NCI-H2196 (cell line): ENCODE measurements around the gene DCLK2.

ENCODE experiments used
- DNase-seq: peaks from one replicate; lab custom pipeline; 2025; ENCODE audit not compliant: unreplicated experiment; lab: John Stamatoyannopoulos, UW

The DCLK2 gene

DNA sequence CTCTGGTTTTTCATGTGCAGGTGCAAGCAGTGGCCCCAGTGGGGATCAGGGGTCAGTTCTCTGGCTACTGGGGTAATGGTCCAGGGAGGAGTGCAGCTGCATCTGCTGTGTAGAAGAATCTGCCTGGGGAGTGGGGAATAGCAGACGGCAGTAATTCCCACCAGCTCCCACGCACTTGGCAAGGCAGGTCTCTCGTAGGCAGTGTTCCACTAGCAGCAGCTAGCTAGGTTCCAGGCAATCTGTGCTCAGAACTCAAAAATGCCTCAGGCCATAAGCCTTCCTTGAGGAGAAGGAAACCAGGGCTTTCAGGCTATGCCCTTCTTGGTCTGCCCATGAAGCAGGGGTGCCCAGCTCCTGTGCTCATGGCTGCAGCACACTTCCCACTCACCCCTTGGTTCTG is 38.8 kb downstream of the DCLK2 start:
- no peak for DNase-seq

DNA sequence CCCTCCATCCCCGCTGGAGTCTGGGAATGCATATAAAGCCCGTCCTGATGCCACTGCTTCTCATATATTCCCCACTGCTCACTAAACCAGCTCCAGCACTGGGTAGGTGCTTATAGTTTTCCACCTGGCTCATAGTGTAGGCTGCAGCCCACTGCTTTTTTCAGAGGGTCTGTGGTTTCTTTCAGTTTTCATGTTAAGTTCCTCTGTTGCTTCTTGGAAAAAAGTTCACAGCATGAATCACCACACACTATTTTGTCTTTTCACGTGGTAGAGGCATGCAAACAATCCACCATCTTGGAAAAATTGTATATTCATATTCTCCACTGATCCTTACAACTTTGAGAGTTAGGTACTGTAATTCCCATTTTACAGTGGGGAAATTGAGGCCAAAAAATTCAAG is 39.4 kb downstream of the DCLK2 start:
- DNase-seq = no peak

DNA sequence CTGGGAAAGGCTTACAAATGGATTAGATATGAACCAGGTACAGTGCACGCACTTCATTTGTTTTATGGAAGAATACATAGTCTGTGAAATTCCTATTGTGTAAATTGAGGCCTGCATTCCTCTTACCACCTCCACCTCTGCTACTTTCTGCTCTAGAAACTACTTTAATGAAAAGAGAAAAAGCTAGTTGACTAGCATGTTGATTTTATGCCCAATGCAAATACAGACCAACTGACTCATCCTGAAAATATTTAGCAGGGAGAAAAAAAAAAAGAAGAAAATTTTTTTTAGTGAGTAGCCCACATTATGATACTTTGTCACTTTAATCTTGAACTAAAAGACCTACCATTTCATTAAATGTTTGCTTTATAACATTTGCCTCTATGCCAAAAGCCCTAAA is 41.2 kb downstream of the DCLK2 start:
- no peak for DNase-seq

DNA sequence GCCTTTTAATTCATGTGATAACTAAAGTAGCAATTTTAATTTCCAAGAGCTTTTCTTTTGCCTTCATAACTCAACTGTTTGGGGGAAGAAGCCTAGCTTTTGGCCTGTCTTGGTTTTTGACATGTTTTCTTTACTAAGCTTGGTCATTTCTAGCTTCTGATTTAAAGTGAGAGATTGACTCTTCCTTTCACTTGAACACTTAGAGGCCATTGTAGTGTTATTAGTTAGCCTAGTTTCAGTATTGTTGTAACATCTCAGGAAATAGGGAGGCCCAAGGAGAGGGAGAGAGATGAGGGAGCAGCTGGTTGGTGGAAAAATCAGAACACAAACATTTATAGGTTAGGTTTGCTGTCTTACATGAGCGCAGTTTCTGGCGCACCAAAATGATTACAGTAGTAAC is 44.8 kb downstream of the DCLK2 start:
- no peak for DNase-seq

DNA sequence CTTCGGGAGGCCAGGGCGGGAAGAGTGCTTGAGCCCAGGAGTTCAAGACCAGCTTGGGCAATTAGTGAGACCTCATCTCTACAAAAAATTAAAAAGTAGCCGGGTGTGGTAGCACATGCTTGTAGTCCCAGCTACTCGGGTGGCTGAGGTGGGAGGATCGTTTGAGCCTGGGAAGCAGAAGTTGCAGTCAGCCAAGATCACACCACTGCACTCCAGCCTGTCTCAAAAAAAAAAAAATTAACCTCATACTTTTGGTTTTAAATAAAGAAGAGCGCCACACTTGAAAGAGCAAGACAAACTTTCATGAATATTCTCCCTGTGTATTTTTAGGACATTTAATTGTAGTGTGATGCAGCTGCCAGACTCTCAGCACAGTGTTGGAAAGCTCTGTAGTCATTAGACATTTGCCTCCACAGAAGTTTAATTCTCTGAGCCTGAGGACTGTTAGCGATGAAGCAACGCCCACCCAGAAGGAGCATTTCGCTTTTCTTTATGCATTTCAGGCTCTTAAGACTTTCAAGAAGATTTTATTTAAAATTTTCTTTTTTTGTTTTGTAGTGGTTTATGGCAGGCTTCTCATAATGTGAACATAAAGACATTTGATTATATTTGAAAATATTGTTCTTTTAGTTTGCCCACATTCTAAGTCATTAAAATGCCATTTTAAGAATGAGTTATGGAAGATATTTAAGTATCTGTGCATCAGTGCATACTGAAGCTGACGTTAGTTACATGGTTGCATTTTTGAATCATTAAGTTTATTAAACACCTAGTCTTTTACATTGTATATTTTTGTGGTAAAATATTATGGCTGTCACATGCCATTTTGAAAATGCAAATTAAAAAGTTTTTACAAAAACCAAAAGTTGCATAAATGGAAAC is 45.8 kb downstream of the DCLK2 start:
- DNase-seq = no peak

DNA sequence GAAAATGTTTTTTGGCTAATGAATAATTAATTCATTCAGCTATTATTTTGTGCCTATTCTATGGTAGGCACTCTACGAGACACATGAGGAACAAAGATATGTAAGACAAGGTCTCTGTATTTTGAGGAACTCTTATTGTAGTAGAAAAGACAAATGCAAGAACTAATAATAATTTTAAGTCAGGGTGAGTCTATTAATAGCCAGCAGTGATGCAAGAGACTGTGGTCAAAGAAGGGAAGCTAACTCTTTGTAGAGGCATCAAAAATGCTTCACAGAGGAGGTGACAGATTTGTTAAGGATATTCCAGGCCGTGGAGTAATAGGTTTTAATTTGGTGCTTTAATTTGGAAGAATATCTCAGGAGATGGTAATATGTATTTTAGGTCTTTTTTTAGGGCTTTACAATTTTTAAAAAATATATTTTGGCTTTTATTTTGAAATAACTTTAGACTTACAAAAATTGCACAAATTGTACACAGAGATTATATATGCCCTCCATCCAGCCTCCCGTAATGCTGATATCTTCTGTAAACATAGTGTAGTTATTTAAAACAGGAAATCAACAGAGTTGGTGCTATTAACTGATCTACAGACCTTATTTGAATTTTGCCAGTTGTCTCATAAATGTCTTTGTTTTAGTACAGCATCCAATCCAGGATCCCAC is 48.1 kb downstream of the DCLK2 start:
- no peak for DNase-seq

DNA sequence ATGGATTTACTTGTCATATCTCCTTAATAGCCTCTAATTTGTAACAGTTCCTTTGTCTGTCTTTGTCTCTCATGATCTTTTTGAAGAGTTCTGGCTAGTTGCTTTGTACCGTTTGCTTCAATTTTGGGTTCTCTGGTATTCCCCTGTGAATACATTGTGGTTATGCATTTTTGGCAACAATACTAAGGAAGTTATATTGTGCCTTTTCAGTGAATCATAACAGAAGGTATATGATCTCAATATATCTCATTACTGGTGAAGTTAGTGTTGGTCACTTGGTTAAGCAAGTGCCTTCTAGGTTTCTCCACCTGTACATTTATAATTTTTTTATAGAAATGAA is 48.6 kb downstream of the DCLK2 start:
- no peak for DNase-seq

DNA sequence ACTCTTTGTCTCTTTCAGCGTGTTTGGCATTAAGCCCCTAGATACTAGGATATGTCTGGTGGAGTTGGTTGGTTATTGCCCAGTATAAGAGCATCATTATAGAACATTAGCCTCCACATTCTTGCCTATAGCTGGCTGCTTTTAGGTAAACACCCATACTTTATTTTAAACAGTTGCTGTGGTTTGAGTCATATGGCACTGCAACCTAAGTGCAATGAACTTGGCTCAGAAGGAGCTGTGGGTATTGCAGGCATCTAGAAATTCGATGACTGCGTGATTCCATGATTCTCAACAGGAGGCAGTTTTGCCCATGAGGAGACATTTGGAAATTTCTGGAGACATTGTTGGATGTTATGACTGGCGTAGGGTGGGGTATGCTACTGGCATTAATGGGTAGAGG is 49.5 kb downstream of the DCLK2 start:
- no peak for DNase-seq

DNA sequence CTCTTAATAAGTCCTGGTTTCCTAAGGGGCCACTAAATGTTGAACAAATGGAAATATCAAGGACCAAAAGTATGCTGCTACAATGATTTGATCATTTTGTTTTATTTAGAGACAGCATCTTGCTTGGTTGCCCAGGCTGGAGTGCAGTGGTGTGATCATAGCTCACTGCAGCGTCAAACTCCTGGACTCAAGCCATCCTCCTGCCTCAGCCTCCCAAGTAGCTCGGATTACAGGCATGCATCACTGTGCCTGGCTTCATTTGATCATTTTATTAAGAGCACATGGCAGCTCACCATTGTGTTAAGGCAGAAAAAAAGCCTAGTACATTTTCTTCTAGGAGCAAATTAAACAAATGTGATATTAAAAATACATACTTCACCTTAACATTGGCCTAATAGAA is 52.7 kb downstream of the DCLK2 start:
- no peak for DNase-seq

DNA sequence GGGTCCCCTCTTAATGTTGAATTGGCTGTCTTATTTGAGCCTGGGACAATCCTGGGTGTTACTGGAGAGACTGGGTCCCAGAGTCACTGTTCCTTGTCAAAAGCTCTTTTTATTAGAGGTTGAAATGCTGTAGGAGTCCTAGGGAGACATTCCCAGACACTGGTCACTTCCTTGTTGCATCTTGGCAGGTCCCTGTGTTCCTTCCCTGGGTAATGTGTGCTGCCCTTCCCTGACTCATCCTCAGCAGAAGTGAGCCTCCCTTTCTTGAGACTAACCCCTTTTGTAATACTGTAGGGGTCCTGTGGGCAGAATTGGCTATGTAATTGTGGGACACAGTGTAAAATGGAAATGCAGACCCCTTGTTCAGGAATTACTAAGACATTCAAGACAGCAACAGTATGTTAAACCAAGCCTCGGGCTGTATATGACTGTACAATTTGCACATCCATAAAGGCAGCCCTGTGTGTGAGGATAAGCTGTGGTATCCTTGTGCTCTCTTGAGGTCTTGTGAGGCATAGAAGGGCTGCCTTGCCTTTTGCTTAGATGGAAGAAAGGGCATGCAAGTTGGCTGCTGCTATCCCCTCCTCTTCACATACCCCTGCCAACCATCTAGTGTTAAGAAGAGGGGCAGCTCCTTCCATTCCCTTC is 53.5 kb downstream of the DCLK2 start:
- no peak for DNase-seq

DNA sequence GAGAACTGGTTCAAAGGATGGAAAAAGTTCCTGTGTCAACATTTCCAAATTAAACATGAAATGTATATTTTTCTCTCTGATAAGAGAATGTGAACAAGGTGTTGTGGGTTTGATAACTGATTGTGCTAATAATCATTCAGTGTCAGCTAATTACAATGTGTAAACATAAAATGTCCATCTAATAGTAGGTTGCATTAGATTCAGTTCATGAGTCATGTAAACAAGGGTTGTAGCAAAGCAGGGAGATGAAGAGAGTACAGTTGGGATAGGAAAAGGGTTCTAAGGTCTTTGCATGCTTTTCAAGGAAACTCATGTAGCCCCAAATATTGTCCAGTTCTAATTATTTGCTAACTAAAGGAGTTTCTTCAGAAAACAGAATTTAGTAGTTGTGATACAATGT is 55.4 kb downstream of the DCLK2 start:
- DNase-seq = no peak

DNA sequence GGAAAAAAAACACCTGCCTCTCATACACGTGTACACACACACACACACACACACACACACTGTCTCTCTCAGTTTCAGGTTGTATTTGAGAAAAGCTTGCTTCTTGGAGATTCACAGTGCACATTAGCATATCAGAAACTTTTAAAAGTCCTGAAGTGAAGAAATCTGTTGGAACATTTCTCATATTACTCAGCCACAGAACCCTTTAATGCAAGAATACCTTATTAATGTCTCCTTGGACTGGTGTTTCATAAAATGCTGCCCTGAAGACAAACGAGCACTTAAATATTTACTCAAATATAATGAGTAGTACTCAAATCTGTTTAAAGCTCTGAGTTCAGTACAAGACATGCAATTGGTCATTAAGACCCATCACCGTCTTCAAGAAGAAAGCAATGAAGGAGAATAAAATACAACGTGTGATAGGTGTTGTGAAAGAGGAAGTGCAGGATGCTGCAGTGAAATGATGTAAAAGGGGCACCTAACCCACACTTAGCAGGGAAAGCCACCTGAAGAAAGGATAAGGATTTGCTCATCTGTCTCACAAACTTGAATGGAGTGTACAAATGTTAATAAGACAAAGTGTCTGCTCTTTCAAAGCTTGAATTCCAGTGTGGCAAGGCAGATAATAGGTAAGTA is 57.0 kb downstream of the DCLK2 start:
- no peak for DNase-seq

DNA sequence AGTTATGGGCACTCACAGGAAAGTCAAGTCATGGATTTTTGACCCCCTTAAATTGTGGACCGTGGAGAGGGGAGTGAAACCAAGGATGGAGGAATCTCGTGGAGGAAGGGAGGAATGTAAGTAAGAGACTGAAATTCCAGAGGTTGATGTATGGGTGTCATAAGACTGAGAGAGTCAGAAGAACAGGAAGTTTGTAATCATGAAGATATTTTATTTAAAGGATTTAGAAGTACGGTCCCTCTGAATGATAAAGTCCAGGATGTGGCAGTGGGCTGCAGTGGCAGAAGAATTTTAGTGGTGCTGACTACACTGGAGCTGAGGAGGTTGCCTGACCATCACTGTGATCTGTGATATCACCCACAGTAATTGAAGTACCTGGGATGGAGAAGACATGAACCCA is 57.8 kb downstream of the DCLK2 start:
- DNase-seq = no peak

DNA sequence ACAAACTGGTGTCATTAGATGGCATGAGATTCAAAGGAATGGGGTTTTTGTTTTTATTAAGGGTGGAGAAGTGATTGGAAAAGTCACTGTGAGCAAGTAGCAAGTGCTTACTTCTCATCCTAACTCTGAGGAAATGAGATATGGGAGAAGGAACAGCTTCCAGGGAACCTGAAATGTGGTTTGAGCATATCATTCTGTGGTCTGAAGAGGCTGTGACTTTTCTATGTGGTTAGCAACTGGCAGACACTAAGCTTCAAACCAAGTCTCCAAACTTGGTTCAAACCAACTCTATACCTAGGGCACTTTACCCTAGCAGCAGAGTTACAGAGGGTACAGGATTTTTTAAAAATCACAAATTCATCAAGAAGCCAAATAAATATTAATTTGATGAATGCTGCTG is 58.2 kb downstream of the DCLK2 start:
- DNase-seq = no peak

DNA sequence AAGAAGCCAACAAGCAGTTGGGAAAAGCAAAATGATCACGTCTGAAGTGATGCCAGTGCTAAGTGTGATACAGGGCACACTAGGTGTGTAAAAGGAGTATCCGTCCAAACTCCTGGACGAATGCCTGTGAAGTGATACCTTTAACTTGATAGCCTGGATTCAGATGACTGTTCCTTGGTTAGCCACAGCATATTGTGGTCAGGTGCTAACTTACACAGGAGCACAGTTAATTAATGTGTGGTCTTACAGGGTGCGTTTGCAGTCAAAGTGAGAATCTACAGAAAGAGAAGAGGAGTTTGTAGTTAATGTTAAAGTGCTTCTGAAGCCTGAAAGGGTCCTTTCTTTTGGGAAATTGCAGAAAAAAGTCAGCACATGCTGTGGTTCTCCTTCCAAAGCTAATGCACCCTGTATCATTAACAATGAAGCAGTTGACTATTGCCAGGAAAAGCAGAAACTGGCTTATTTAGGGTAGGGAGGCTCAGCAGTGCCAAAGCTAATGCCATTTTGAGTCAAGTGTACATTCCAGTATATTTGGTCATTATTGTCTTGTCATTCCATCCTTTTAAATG is 61.1 kb downstream of the DCLK2 start:
- no peak for DNase-seq

DNA sequence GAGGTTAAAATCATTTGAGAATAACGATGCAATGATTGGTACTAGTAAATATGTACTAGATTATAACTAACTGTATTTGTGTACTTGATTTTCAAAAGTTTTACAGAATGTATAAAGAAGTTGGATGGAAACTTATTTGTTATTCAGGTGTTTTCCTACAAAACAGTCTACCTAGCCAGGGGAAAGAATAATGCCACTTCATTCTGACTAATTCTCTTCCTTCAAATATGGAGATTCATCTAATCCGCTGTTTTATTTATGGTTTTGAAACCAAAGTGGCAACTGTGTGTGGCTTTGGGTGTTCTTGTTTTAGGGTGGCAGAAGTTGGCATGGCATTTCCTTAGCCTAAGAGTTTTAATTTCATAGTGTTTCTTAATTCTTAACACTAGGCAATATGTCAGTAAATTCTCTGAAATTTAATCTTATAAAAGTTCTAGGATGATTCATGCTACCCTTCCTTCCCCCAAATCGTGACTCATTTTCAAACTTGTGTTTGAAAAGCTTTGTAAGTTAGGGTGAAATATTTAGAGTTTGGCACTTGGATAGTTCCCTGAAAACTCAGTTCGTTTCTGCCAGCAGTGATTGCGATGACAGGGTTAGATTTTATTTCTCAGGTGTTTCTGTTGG is 62.6 kb downstream of the DCLK2 start:
- no peak for DNase-seq

DNA sequence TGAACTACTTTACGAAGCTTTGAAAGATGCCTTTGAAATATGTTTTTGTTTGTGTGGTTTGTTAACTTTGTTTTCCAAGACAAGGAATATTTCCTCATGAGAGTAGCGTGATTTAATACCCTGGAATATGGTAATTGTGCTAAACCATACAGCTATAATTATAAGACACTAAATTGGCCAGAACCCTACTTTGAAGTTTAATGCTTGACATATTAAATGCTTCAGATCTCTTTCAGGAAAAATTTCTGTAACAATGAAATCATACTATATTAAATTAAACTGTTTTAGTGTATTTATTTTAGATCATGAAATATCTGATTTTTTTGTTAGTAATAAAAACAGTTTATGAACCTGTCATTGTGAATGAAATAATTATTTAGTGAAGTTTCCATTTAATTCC is 63.5 kb downstream of the DCLK2 start:
- DNase-seq = no peak

DNA sequence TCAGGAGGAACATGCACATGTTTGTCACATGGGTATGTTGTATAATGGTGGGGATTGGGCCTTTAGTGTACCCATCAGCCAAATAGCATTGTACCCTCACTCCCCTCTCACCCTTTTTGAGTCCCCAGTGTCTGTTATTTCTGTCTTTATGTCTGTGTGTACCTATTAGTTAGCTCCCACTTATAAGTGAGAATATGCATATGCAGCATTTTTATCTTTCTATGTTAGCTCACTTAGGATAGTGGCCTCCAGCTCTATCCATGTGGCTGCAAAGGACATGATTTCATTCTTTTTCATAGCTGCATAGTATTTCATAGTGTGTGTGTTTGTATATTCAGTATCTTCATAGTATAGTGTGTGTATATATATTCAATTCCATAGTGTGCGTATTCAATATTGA is 64.6 kb downstream of the DCLK2 start:
- no peak for DNase-seq

DNA sequence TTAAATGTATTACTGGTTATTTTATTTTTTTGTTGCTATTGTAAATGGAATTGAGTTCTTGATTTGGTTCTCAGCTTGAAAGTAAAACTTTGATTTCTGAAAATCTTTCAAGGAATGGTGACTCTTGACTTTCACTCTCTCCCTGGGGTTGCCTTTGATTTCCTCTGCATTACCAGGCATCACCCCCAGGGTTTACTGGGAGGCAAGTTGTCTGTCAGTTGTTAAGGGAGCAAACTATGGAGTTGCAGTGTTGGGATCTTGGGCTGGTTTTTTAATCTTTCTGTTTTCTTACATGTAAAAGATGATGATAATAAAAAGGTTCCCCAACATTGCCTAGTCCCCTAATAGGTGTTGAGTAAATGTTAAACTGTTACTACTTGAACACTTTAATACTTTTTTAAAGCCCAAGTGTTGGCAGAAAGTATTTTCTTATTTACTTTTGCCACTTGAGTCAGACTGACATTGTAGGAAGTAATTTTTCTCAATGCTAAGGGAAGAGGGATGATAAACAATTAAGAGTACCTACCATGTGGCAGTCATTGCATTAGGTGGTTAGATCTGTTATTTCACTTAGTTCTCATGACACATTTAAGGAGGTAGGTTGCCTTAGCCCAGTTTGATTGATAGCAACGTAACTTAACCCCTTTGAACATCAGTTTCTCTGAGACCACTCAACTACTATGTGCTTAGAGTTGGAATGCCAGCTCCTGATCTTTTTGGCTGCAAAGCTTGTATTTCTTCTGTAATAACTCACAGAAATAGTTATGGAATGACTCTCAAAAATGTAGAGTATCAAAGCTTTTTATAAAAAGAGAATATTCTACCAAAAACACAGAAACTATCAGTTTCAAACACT is 67.1 kb downstream of the DCLK2 start:
- no peak for DNase-seq

DNA sequence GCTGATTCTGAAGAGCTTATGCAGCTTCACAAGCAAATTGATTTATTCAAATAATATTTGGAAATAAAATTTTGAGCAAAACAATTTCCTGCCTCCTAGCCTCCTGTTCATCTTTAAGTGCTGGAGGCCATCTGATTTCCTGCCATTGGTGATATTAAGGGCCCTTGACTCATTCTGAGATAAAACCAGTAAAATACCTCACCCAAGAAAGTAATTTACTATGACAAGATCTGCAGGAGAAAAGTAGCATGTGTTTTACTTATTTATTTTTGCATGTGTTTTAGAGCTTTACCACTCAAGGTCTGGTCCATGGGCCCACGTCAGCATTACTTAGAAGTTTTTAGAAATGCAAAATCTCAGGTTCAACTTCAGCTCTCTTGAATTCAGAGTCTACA is 67.7 kb downstream of the DCLK2 start:
- DNase-seq = no peak
